GM12801 (cell line): Measurements from ENCODE around the gene MISP3.

Source experiments
- TF ChIP-seq, protein P1 (sequence below): IDR thresholded peaks from one replicate; pipeline ENCODE4 v1.5.1; 2011; ENCODE audit warnings: control low read depth; ENCODE audit not compliant: insufficient read length; ENCODE audit errors: extremely low read depth

Gene MISP3

DNA sequence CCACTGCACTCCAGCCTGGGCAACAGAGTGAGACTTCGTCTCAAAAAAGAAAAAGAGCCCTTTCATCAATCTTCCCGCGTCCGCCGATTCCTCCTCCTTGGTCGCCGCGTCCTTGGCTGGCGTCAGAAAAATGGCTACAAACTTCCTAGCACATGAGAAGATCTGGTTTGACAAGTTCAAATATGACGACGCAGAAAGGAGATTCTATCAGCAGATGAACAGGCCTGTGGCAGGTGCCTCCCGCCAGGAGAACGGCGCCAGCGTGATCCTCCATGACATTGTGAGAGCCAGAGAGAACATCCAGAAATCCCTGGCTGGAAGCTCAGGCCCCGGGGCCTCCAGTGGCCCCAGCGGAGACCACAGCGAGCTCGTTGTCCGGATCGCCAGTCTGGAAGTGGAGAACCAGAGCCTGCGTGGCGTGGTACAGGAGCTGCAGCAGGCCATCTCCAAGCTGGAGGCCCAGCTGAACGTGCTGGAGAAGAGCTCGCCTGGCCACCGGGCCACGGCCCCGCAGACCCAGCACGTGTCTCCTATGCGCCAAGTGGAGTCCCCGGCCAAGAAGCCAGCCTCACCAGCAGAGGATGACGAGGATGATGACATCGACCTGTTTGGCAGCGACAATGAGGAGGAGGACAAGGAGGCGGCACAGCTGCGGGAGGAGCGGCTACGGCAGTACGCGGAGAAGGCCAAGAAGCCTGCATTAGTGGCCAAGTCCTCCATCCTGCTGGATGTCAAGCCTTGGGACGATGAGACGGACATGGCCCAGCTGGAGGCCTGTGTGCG, 2.1 kb upstream of the MISP3 start:
- TF ChIP-seq, protein P1, sequence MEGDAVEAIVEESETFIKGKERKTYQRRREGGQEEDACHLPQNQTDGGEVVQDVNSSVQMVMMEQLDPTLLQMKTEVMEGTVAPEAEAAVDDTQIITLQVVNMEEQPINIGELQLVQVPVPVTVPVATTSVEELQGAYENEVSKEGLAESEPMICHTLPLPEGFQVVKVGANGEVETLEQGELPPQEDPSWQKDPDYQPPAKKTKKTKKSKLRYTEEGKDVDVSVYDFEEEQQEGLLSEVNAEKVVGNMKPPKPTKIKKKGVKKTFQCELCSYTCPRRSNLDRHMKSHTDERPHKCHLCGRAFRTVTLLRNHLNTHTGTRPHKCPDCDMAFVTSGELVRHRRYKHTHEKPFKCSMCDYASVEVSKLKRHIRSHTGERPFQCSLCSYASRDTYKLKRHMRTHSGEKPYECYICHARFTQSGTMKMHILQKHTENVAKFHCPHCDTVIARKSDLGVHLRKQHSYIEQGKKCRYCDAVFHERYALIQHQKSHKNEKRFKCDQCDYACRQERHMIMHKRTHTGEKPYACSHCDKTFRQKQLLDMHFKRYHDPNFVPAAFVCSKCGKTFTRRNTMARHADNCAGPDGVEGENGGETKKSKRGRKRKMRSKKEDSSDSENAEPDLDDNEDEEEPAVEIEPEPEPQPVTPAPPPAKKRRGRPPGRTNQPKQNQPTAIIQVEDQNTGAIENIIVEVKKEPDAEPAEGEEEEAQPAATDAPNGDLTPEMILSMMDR, result no peak

DNA sequence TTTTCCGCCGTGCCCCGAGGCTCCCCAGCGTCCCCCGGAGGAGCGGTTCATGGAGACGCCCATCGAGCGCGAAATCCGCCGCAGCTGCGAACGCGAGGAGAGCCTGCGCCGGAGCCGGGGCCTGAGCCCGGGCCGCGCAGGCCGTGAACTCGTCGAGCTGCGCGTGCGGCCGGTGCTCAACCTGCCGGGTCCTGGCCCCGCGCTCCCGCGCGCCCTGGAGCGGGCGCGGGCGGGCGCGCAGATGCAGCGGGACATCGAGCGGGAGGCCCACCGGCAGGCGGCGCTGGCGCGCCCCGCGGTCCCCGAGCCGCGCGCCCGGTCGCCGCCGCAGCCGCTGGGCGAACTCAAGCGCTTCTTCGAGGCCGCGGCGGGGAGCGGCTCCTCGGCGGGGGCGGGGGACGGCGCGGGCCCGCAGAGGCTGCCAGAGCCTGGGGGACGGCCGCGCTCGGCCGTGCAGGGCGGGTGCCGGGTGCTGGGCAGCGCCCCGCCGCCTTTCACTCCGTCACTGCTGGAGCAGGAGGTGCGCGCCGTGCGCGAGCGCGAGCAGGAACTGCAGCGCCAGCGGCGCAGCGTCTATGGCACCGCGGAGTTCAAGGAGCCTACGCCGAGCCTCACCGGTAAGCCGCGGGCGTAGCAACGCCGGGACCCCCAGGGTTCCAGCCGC, 807 bp downstream of the MISP3 start:
- TF ChIP-seq, protein P1, result no peak

DNA sequence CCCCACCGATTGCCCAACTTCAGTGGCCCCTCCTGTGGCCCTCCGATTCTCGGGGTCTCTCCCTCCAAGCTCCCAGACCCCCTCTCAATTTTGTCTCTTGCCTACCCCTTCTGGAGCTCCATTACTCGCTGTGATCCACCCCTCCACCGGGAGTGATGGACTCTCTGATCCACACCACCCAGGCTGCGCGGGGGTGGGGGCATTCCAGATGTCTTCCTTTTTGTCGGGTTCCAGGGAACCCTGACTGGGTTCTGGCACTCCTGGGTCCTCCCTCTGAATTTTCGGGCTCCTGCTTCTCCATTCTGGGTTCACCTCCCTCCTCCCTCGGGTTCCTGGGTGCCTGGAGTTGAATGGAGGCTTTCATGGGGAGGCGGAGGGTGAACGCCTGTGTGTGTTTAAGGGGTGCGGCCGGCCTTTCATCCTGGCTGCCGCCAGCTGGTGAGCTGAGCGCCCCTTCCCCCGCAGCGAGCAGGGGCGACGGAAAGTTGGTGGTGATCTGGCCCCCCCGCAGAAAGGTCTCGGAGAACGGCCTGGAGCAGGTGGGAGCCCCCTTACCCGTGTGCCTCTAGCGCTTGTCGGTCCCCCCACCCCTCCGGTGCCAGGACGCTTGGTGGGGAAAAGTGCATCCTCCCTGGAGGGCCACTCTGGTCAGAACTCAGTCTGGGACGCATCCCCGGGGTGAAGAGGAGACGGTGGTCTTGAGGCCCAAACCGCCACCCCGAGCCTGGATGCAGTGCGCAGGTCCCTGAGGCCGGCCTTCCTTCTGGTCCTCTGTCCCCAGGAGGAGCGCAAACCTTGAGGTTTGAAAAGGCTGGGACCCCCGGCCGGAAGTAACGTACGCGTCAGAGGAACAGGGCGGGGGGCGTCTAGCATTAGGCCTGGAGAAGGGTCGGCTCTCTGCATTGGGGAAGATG, 1.6 kb downstream of the MISP3 start:
- TF ChIP-seq, protein P1, result no peak

DNA sequence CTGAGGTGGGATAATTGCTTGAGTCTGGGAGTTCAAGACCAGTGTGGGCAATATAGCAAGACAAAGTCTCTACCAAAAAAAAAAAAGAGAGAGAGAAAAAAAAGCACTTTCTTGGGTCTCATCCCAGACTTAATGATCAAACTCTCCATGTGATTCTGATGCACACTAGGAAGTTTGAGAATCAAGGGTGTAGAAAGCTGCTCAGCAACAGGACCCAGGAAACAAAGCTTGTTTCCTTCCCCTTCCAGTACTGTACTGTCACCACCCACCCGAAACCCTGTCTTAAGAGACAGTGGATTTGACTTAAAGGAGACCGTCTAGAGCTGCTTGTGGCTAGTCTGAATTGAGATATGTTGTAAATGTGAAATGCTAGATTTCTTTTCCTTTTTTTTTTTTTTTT, 5.8 kb downstream of the MISP3 start:
- TF ChIP-seq, protein P1, result no peak

- TF ChIP-seq, protein P1, result no peak
These were observed 8.6 kb downstream of the MISP3 start for GRCh38 chr19:14080887-14081796.

- TF ChIP-seq, protein P1, result no peak
These were observed 9.4 kb downstream of the MISP3 start for GRCh38 chr19:14081797-14082674.
